Parietal lobe (tissue), 2 donors: ENCODE data around the gene NOXRED1. TPM values are rescaled to one million over a fixed set of nuclear protein-coding genes. Genes with fewer than 3 reads are reported as not detected.

Source experiments
- small RNA-seq: library from RNA; depleted of rRNA; stranded (forward); fragments of <200 nt; gene quantifications from one replicate; pipeline ENCODE3, GENCODE V24; 2014; ENCODE audit warnings: low replicate concordance
- total RNA-seq: library from RNA; depleted of rRNA; stranded (reverse); fragments of >200 nt; gene quantifications from one replicate; pipeline ENCODE4 v1.2.3, GENCODE V29; 2014

The NOXRED1 gene, protein sequence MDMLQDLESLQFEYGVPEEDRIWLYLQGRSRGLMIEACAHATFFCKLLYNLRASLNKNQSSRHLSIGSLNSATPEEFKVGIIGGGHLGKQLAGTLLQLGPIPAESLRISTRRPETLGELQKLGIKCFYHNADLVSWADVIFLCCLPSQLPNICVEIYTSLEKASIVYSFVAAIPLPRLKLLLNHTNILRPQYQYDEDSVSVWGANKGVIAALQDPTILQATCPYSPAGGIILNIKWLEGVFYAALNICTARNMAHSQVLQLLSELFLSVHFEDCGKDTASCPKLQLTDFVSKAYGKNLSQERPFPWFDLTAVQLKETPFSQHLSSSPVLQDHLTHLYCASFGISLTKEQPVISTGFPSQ
- total RNA-seq: 0.94 TPM

DNA sequence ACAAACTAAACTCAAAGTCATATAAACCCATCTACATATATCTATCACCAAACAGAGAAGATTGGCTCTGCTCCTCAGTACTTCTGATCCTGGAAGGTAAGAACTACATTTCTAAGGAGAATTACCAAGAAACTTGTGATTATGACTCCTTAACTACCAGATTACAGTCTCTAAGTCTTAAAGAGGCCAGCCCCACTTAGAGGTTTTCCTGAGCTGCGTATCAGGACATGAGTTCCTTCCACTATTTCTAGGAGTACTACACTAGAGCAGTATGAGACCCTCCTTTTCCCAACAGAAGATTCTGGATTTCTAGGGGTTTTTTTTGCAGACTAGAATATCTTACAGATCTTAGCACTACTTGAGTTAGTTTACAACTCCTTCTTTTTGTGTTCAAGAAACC is at the start of gene NOXRED1:
NOXRED1 (minus strand) TSS at position 101 of the 400 bp plus-strand sequence. CDS start 634 bp downstream, outside the sequence.

DNA sequence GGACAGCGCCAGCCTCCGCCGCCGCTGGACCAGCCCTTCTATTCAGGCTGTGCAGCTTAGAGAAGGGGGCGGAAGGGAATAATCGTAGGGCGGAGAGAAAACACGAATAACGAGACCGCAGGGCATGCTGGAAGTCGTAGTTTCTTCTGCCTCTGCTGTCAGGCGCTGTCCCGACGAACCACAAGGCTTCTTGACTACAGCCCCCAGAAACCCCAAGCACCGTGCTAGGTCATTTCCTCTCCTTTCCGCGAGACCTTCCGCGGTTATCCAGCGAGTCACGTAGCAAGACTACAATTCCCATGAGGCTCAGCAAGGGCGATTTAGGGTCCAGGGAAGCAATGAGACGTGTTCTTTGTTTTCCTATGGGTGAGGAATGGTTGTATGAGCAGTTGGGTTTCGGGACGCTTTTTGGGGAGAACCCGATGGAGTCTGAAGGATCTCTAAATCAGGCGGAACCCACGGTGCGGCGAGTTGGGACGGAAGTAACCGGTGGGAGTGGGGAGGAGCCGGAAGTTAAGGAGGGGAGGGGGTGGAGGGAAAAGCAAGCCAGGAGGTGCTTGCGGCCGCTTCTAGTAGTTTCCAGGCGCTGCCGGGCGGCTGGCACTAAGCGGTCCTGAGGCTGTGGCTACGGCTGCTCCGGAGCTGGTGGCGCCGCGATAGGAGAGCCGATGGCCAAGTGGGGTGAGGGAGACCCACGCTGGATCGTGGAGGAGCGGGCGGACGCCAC is 34.4 kb upstream of the NOXRED1 start, which contains the start of the genes AHSA1 and VIPAS39:
AHSA1 (plus strand) TSS at position 572 of the 727 bp plus-strand sequence; CDS start at position 669, 97 bp downstream.
VIPAS39 (minus strand) TSS at position 80 of the 727 bp plus-strand sequence. CDS start 3,499 bp downstream, outside the sequence.

DNA sequence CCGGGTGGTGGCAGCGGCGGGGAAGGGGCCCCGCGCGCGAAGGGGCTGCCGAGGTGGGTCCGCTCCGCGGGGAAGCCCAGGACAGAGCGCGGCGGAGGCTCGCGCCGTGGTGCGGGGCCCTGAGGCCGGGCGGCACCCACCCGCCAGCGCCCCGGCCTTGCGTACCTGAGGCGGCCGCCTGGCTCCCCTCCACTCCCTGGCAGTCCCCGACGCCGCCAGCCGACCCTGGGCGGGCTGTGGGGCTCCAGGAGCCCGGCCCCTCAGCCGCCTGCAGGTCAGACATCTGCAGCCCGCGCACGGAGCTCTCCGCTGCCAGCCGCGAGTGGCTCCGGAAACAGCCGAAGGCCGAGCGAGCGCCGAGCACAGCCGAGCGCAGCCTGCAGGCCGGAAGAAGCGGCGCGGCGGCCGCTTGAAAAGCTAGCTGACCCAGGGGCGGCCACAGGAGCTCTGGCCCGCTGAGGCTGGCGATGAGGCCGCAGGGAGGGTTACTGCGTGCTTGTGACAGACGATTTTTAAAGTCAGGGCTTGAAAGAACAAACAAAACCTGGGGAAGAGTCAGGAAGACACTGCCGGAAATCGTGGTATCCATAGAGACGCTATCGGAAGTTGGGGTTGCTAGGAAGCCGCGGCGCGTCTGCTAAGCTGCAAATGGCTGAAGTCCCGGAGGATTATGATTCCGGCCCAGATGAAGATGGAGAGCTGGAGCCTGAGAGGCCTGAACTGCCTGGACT is 46.4 kb downstream of the NOXRED1 start, which contains the start of the genes SAMD15 and TMED8:
SAMD15 (plus strand) TSS at position 609 of the 731 bp plus-strand sequence; CDS start at position 649, 40 bp downstream.
TMED8 (minus strand) TSS at position 324 of the 731 bp plus-strand sequence; CDS start at position 283, 41 bp downstream.

Small RNA genes within 50 kb of the gene (small RNA-seq; reads per million reads assigned to genes)
- gene RF00404: not detected

Other genes with a start within 250 kb of the NOXRED1 start
- 21.6 TPM for gene TMEM63C, start 241.7 kb downstream of the NOXRED1 start, total RNA-seq
- 4.7 TPM for gene NGB, start 152.3 kb downstream of the NOXRED1 start, total RNA-seq
- 25.4 TPM for gene POMT2, start 102.6 kb downstream of the NOXRED1 start, total RNA-seq
- 7.8 TPM for gene GSTZ1, start 102.5 kb downstream of the NOXRED1 start, total RNA-seq
- gene TMED8, start 46.4 kb downstream of the NOXRED1 start, total RNA-seq: 25.7 TPM
- 10.0 TPM for gene SAMD15, start 46.1 kb downstream of the NOXRED1 start, total RNA-seq
- 35.1 TPM for gene VIPAS39, start 34.1 kb upstream of the NOXRED1 start, total RNA-seq
- 84.2 TPM for gene AHSA1, start 34.6 kb upstream of the NOXRED1 start, total RNA-seq
- gene ISM2, start 75.3 kb upstream of the NOXRED1 start, total RNA-seq: not detected
- 31.6 TPM for gene SPTLC2, start 193.1 kb upstream of the NOXRED1 start, total RNA-seq